SJSA1 (cell line): ENCODE data around the gene PIGS. TPM values are rescaled to one million over a fixed set of nuclear protein-coding genes. Genes with fewer than 3 reads are reported as not detected.

ENCODE experiments used
- DNase-seq, 2 experiments: peaks; one replicate each; pipeline ENCODE4 v3.0.0-alpha.2; 2015 to 2020; ENCODE audit warnings: low spot score in 2 of 2, low read depth in 1 of 2
- H3K27ac ChIP-seq: fragments of 250-450 bp; sonication (Bioruptor Pico); 2 replicates; pipeline ENCODE4 v1.5.1; 2020; ENCODE audit warnings: mild to moderate bottlenecking, moderate library complexity
- H3K27me3 ChIP-seq: fragments of 250-450 bp; sonication (Bioruptor Pico); replicated peaks from 2 replicates; pipeline ENCODE4 v1.5.1; 2020; ENCODE audit warnings: mild to moderate bottlenecking, moderate library complexity
- H3K36me3 ChIP-seq: fragments of 250-450 bp; sonication (Bioruptor Pico); 2 replicates; pipeline ENCODE4 v1.5.1; 2020; ENCODE audit warnings: mild to moderate bottlenecking
- H3K4me1 ChIP-seq: fragments of 250-450 bp; sonication (Bioruptor Pico); replicated peaks from 2 replicates; pipeline ENCODE4 v1.6.1; 2021; ENCODE audit warnings: mild to moderate bottlenecking
- H3K4me3 ChIP-seq: fragments of 250-450 bp; sonication (Bioruptor Pico); 2 replicates; pipeline ENCODE4 v1.5.1; 2020; ENCODE audit warnings: mild to moderate bottlenecking
- H3K9me3 ChIP-seq: fragments of 250-450 bp; sonication (Bioruptor Pico); replicated peaks from 2 replicates; pipeline ENCODE4 v1.5.1; 2020; ENCODE audit warnings: mild to moderate bottlenecking
- total RNA-seq: library from RNA; depleted of rRNA; stranded (reverse); fragments of >200 nt; shearing (Covaris generic); gene quantifications from 2 replicates; pipeline ENCODE4 v1.2.3, GENCODE V29; 2014

PIGS gene
- total RNA-seq, 1 experiment from 2014 or later, result 81.8 TPM

DNA sequence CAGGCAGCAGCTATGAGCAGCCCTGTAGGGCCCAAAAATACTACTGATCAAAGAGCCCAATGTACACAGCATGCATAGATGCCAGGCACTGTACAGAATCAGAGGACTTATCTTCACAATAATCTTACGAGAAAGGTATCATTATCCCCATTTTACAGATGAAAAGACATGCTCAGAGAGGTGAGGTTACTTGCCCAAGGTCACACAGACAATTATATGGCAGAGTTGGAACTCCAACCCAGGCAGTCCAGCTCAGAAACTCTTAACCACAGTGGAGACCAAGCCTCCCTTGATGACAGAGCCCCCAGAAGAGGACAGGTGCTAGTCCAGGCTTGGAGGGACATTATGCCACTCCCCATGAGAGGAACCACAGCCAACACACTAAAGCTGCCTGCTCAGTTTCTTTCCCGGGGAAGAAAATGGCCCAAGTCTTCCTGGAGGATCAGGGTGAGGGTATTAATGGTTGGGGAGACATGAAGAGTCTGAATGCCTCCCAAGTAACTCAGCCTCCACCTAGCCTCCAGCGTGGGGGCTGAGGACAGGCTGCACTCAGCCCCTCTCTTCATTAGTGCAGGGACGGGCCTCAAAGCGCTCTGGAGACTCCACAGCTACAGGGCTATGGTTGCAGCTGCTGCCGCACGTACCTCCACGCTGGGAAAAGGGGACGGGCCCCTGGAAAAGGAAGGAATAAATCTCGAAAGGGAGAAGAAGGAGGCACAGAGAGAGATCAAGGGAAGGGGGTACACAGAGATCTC lies 19.7 kb downstream of the PIGS start:
- DNase-seq, result peak in 1 of 2 experiments; percentile 21
- Histone ChIP-seq H3K4me3 (peak overlapping the region; percentile 95), H3K36me3 (peaks cover 45% of the 10 kb centered on the region), H3K9me3 (no peaks in the 10 kb centered on the region), H3K27ac (no peak overlapping the region), H3K27me3 (no peaks in the 10 kb centered on the region), H3K4me1 (peaks cover 8% of the 10 kb centered on the region)

DNA sequence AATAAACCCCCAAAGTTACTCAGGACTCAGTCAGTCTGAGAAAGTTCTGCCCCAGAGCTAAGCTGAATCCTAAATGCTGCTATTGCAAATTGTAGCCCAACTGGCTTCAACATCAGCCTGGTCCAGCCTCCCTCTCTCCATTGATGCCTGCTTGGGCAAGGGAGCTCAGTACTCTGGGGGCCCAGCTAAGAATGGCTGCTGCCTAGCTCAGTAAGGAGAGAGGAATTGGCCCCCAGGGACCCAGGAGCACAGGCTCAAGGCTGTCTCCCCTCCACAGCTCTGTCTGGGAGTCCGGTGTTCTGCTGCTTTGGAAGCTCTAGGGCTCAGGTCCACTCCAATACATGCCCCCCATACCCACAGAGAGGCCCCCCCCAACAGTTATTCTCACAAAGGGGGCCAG lies 20.5 kb downstream of the PIGS start:
- Histone ChIP-seq H3K36me3 (peaks cover 41% of the 10 kb centered on the region), H3K27ac (no peak overlapping the region), H3K27me3 (no peaks in the 10 kb centered on the region), H3K4me3 (no peak overlapping the region), H3K4me1 (peaks cover 8% of the 10 kb centered on the region), H3K9me3 (no peaks in the 10 kb centered on the region)
- no peak for DNase-seq

DNA sequence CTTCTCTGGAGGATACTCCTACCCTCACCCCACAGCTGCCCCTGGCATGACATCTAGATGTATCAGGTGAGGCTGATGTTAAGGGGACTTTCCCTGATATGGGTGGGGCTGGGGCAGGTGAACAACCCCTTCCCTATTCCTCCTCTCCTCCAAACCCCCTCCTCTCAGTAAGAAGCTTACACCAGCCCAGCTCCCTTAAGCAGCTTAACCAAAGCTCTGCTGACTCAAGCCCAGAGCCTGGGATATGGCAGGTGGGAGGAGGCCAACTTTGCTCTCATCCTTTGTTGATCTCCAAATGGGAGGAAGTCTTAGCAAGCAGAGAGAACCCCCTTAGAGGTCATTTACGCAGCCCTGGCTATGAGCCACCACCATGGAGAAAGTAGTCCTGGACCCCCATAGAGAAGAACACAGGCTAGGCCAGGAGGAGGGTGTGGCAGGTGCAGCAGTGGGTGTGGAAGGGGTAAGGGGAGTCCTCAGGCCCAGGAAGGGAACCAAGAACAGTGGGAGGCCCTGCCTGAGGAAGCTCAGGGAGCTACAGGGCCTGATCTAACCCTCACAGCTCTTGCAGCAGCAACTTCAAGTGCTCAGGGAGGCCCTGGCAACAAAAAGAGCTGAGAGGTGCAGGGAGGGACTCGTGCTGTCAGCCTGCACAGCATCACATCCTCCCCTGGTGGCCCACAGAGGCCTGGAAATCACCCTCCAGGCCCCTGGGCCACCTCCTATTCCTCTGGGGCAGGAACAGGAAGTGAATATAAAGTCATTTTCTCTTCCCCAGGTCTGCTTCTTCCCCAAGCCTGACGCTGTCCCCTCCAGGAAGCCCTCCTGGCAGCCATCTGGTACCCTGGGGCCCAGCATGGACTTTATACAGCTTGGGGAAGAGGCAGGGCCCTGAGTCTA lies 21.8 kb downstream of the PIGS start:
- Histone ChIP-seq H3K4me3 (no peak overlapping the region), H3K27me3 (no peaks in the 10 kb centered on the region), H3K36me3 (peaks cover 28% of the 10 kb centered on the region), H3K4me1 (peaks cover 8% of the 10 kb centered on the region), H3K27ac (no peak overlapping the region), H3K9me3 (no peaks in the 10 kb centered on the region)
- no peak for DNase-seq

DNA sequence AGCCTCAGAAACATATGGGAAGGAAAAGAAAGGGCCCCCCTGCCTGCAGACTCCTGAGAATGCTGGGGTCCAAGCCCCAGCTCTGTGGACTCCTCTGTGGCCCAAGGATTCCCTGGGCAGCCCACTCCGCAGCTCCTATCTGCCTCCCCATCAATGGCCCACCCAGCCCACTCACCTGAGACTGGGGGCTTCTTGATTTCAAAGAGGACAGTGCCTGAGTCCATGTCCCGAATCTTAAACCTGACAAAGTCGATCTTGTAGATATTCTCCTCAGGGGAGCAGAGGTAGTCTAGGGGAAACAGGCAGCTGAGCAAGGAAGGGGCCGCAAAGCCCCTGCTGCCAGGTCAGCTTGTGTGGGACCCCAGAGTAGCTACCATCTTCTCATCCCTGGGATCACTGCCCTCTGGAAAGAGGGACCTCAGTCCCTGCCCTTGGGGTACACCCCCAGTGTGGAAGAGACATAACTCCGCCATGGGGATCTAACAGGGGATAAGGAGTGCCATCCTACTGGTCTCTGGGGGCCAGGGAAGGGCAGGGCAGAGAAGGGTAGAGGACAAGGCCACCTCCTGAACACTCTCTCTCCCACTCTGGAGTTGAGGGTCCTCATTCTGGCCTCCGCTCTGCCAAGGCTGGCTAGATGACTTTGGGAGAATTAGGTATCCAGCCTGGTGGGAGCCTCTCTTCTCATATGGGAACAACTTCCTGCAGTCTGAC lies 22.8 kb downstream of the PIGS start:
- peaks cover 8% of the 10 kb centered on the region for H3K4me1 ChIP-seq
- H3K27me3 ChIP-seq, result no peaks in the 10 kb centered on the region
- H3K9me3 ChIP-seq, result no peaks in the 10 kb centered on the region
- DNase-seq, result no peak
- peaks cover 19% of the 10 kb centered on the region for H3K36me3 ChIP-seq
- H3K27ac ChIP-seq, result no peak overlapping the region
- H3K4me3 ChIP-seq, result no peak overlapping the region

DNA sequence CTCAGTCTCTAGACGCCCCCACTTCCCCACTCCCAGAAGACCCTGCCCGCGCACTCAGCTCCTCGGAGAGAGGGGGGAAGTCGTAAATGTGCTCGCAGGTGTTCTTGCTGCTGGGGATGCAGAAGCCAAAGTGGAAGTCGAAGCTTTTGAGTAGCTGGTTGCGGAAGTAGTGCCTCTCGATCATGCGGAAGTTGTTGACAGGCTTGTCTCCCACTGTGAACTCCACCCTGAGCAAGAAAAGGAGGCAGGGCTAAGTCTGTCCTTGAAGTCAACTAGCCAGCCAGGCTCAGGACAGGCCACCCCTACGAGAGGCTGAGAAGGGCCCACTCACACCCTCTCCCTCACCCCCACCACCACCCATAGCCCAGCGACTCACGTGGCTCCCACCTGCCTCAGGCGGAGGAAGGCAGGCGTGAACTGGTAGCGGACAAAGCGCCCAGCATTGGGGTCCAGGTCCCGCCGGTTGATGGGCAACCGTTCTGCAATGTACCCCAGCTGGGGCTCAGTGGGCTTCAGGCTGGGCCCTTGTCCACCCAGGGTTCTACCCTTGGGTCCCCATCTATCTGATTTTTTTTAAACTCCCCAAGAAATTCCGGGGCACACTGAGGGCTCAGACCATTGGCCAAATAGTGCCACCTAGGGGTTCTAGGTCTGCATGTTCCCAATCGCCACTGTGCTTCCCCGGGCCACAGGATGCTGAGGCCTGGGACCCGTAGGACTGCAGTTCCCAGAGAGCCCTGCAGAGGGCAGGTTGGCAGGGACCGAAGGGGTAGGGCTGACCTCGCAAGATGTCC lies 23.5 kb downstream of the PIGS start:
- H3K27ac ChIP-seq, result no peak overlapping the region
- no peaks in the 10 kb centered on the region for H3K9me3 ChIP-seq
- H3K27me3 ChIP-seq, result no peaks in the 10 kb centered on the region
- no peak overlapping the region for H3K4me3 ChIP-seq
- peak; percentile 56 to 85 for DNase-seq
- peaks cover 7% of the 10 kb centered on the region for H3K4me1 ChIP-seq
- peaks cover 14% of the 10 kb centered on the region for H3K36me3 ChIP-seq

DNA sequence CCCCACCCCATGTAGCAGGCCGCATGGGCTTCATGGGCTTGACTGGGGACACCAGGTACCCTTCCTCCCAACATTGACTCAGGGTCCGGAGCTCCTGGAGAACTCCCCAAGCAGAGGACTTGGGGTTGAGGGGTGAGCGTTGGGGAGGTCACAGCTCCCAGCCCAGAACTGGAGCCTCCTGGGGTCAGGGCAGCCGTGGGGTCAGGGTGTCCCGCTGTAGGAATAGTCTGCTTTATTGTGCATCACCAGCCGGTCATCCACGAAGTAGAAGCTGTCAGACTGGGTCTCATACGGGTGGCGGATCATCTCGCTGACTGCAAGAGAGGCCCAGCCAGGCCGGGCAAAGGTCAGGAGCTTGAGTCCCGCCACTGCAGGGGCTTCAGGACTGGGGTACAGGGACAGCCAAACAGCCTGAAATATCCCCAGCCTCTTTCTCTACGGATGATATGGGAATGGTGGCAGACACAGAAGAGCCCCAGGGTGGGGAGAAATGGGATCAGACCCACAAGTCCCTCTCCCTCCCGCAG lies 24.2 kb downstream of the PIGS start:
- no peak for DNase-seq
- no peak overlapping the region for H3K27ac ChIP-seq
- H3K4me3 ChIP-seq, result no peak overlapping the region
- peaks cover 12% of the 10 kb centered on the region for H3K36me3 ChIP-seq
- H3K9me3 ChIP-seq, result no peaks in the 10 kb centered on the region
- peaks cover 4% of the 10 kb centered on the region for H3K4me1 ChIP-seq
- H3K27me3 ChIP-seq, result no peaks in the 10 kb centered on the region

DNA sequence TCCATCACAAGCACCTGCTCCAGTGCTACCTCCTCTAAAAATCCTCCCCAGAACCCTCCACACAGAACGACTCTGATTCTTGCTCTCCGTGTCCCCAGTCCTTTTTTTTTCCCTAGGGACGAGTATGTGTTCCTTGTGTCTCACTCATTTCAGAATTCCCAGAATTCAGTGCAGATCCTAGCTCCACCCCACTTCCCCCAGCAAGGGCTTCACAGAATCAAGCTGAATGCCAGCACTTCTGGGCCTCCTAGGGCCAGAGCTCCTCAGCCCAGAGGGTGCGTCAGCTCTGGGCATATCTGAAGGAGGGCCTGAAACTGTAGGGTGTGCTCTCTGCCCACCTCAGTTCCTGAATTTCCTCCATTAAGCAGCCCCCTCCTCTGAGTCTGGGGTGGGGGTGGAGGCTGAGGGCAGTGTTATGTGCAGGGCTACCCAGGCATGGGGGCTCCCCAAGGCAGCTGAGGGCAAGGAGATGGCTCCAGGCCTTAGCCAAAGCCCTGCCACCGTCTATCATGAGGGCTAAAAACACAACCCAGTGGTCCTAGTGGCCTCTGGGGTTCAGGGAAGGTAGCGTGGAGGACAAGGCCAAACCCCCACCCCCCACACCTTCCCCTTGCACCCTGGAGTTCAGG lies 25.4 kb downstream of the PIGS start:
- Histone ChIP-seq H3K36me3 (peaks cover 12% of the 10 kb centered on the region), H3K27ac (no peak overlapping the region), H3K27me3 (no peaks in the 10 kb centered on the region), H3K4me1 (no peaks in the 10 kb centered on the region), H3K4me3 (no peak overlapping the region), H3K9me3 (no peaks in the 10 kb centered on the region)
- DNase-seq, result no peak

DNA sequence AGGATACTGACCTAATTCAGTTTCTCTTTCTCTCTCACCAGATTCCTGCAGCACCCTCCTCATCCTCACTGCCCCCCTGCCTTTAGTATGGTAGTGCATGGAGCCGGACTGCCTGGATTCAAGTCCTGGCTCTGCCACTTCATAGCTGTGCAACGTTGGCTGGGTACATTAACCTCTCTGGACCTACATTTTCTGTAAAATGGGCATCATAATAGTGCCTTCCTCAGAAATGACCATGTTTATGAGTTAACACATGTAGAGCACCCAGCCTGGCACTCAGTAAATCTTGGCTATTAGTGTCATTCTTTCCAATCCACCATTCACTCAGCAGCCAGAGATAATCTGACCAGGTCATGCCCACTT lies 26.2 kb downstream of the PIGS start:
- DNase-seq, result no peak
- no peaks in the 10 kb centered on the region for H3K4me1 ChIP-seq
- no peaks in the 10 kb centered on the region for H3K9me3 ChIP-seq
- H3K27me3 ChIP-seq, result no peaks in the 10 kb centered on the region
- H3K36me3 ChIP-seq, result peaks cover 12% of the 10 kb centered on the region
- H3K4me3 ChIP-seq, result no peak overlapping the region
- no peak overlapping the region for H3K27ac ChIP-seq

DNA sequence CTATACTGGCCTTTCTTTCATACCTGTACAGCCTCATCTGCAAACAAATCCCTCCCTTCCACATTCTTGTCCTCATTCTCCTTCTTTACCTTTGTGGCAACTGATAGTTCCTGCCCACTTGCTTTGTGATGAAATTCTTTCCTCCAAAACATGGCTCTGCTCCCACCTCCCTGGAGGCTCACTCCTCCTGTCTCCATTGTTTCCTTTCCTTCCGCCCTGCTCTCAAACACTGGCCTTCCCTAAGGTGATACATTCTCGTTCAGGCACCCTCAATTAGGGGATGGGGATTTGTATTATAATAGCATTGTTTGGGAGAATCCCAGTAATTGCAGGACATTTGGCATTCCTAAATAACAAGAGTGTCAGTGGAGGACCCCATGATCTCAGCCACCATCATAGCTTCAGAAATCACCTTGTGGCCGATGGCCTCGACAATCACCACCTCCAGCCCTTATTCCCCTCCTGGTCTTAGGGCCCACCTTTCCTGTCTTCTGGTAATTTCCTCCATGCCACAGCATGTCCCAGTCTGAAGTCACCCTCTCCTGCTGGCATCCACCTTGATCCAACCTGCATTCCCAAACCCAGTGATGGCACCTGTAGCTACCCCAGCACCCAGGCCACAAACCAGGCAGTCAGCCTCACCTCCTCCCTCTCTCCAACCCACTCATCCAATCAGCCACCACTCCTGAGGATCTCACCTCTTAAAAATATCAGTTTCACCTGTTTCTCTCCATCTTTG lies 26.8 kb downstream of the PIGS start:
- Histone ChIP-seq H3K4me3 (no peak overlapping the region), H3K27me3 (no peaks in the 10 kb centered on the region), H3K27ac (no peak overlapping the region), H3K4me1 (no peaks in the 10 kb centered on the region), H3K9me3 (no peaks in the 10 kb centered on the region), H3K36me3 (peaks cover 12% of the 10 kb centered on the region)
- DNase-seq, result no peak

DNA sequence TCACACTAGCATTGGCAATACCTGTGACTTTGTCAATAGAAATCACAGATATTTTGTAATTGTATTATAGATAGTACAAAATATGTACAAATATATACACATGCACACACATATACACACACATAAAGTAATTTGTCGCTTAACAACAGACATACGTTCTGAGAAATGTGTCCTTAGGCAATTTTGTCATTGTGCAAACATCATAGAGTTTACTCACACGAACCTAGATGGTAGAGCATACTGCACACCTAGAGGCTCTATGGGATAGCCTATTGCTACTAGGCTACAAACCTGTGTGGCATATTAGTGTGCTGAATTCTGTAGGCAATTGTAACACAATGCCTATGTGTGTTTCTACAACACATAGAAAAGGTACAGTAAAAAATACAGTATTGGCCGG lies 29.9 kb downstream of the PIGS start:
- Histone ChIP-seq H3K9me3 (no peaks in the 10 kb centered on the region), H3K27me3 (no peaks in the 10 kb centered on the region), H3K4me1 (no peaks in the 10 kb centered on the region), H3K4me3 (no peak overlapping the region), H3K27ac (no peak overlapping the region), H3K36me3 (peaks cover under 1% of the 10 kb centered on the region)
- no peak for DNase-seq

DNA sequence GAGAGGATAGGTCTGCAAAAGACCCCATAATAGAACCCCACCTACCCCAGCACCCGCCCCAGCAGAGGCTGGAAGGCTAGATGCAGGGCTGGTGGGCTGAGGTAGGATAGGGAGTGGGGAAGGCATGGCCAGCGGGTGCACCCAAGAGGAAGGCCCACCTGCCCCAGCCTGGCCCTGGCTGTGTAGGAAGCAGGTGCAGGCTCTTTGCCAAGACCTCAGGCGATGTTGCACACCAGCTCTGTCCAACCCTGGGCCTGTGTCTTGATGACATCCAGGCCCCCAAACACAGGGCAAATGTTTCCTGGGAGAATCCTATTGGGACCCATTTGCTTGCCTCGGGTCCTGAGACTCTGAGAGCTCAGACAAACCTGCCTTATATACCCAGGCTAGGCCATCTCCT lies 31.1 kb downstream of the PIGS start:
- Histone ChIP-seq H3K27ac (no peak overlapping the region), H3K9me3 (no peaks in the 10 kb centered on the region), H3K4me1 (no peaks in the 10 kb centered on the region), H3K4me3 (no peak overlapping the region), H3K36me3 (no peaks in the 10 kb centered on the region), H3K27me3 (no peaks in the 10 kb centered on the region)
- no peak for DNase-seq

DNA sequence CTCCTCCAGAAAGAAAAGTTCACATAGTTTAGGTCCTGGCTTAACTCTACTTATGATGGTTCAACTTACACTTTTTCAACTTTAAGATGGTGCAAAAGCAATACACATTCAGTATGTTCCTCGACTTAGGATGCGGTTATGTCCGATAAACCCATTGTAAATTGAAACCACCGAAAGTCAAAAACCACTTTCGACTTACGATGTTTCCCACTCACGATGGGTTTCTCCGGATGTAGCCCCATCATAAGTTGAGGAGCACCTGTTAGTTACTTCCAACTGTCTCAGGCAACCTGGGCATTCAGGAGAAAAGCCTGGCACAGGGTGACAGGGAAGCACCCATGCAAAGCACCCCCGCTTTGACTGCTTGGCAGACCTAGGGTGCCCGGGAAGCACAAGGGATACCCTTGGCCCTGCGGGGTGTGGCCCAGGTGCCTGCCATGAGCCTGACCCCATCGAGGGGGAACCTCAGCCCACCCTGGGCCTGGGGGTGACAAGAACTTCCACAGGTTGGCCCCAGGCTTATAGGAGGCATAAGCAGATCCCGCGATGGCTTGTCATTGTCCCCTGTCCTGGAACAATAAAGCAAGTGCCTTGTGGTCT lies 32.9 kb downstream of the PIGS start:
- H3K27ac ChIP-seq, result no peak overlapping the region
- H3K9me3 ChIP-seq, result no peaks in the 10 kb centered on the region
- no peaks in the 10 kb centered on the region for H3K27me3 ChIP-seq
- H3K4me3 ChIP-seq, result no peak overlapping the region
- no peaks in the 10 kb centered on the region for H3K4me1 ChIP-seq
- H3K36me3 ChIP-seq, result no peaks in the 10 kb centered on the region
- DNase-seq, result no peak
